Calu3 (cell line): Measurements from ENCODE around the gene AFAP1L2. TPM values are rescaled to one million over a fixed set of nuclear protein-coding genes. Genes with fewer than 3 reads are reported as not detected.

Source experiments
- BruUV-seq: library from RNA; stranded (reverse); fragments of 400-500 nt; replicated peaks from 2 replicates; lab custom pipeline; 2021; lab: Mats Ljungman, UMichigan
- CTCF ChIA-PET: fragments of 300-600 bp; sonication (Branson Sonifier 250); formaldehyde crosslinking; loops from one replicate; lab custom pipeline; 2022; ENCODE audit warnings: antibody characterized with exemption; lab: Charles Lee
- DNase-seq: peaks from one replicate; pipeline ENCODE4 v3.0.0; 2022
- H3K27ac Mint-ChIP-seq: one replicate; pipeline ENCODE4 v1.8.0; 2022; ENCODE audit warnings: mixed read lengths; ENCODE audit not compliant: unreplicated experiment
- H3K27me3 Mint-ChIP-seq: one replicate; pipeline ENCODE4 v1.8.0; 2022; ENCODE audit warnings: mixed read lengths; ENCODE audit not compliant: unreplicated experiment
- H3K36me3 Mint-ChIP-seq: one replicate; pipeline ENCODE4 v1.8.0; 2022; ENCODE audit warnings: mild to moderate bottlenecking, moderate library complexity, mixed read lengths; ENCODE audit not compliant: insufficient read depth, unreplicated experiment
- H3K4me1 Mint-ChIP-seq: one replicate; pipeline ENCODE4 v1.8.0; 2022; ENCODE audit warnings: mild to moderate bottlenecking, low read depth, mixed read lengths; ENCODE audit not compliant: unreplicated experiment
- H3K4me3 Mint-ChIP-seq: one replicate; pipeline ENCODE4 v1.8.0; 2022; ENCODE audit warnings: mild to moderate bottlenecking, low read depth, moderate library complexity, mixed read lengths; ENCODE audit not compliant: unreplicated experiment
- H3K9me3 Mint-ChIP-seq: one replicate; pipeline ENCODE4 v1.8.0; 2022; ENCODE audit warnings: low read depth, mixed read lengths; ENCODE audit not compliant: unreplicated experiment
- CTCF ChIP-seq: fragments of 200-600 bp; IDR thresholded peaks from one replicate; pipeline ENCODE4 v1.8.0; 2022; ENCODE audit warnings: antibody characterized with exemption; ENCODE audit not compliant: unreplicated experiment
- intact Hi-C: fragments of 100-400 bp; cut with micrococcal nuclease; formaldehyde crosslinking; loops from one replicate; pipeline ENCODE4 v1.10.0; 2022; ENCODE audit not compliant: unreplicated experiment
- total RNA-seq: library from RNA; stranded (reverse); gene quantifications from 2 replicates; pipeline ENCODE4 v1.2.3, GENCODE V29; 2022

The AFAP1L2 gene
- total RNA-seq, 1 experiment from 2014 or later: 0.76 TPM

- H3K36me3 Mint-ChIP-seq: no peaks in the 10 kb centered on the region
- CTCF ChIA-PET: no interaction called here
- intact Hi-C loops: no loop called here
- no TSS peak for BruUV-seq
- no peaks in the 10 kb centered on the region for H3K4me1 Mint-ChIP-seq
- no peaks in the 10 kb centered on the region for H3K9me3 Mint-ChIP-seq
- no peak overlapping the region for H3K27ac Mint-ChIP-seq
- H3K4me3 Mint-ChIP-seq: no peak overlapping the region
- DNase-seq: no peak
- H3K27me3 Mint-ChIP-seq: no peaks in the 10 kb centered on the region
- TF ChIP-seq CTCF: no peak
Measured at GRCh38 chr10:114262496-114262895, 141.8 kb downstream of the AFAP1L2 start.

GRCh38 chr10:114261076-114261475, 143.2 kb downstream of the AFAP1L2 start:
- H3K27ac Mint-ChIP-seq: no peak overlapping the region
- H3K4me1 Mint-ChIP-seq: no peaks in the 10 kb centered on the region
- BruUV-seq: no TSS peak
- no peak overlapping the region for H3K4me3 Mint-ChIP-seq
- no peaks in the 10 kb centered on the region for H3K27me3 Mint-ChIP-seq
- no peak for TF ChIP-seq CTCF
- intact Hi-C loops: no loop called here
- no peaks in the 10 kb centered on the region for H3K9me3 Mint-ChIP-seq
- no peaks in the 10 kb centered on the region for H3K36me3 Mint-ChIP-seq
- DNase-seq: no peak
- CTCF ChIA-PET: no interaction called here

- Mint-ChIP-seq H3K27ac (no peak overlapping the region), H3K4me1 (no peaks in the 10 kb centered on the region), H3K9me3 (no peaks in the 10 kb centered on the region), H3K4me3 (no peak overlapping the region), H3K36me3 (no peaks in the 10 kb centered on the region), H3K27me3 (no peaks in the 10 kb centered on the region)
- no peak for TF ChIP-seq CTCF
- no TSS peak for BruUV-seq
- no peak for DNase-seq
- intact Hi-C loops: no loop called here
- CTCF ChIA-PET: no interaction called here
Measured at GRCh38 chr10:114260366-114260765, 143.9 kb downstream of the AFAP1L2 start.

- H3K27ac Mint-ChIP-seq: no peak overlapping the region
- intact Hi-C loops: no loop called here
- H3K9me3 Mint-ChIP-seq: no peaks in the 10 kb centered on the region
- no peak overlapping the region for H3K4me3 Mint-ChIP-seq
- no peak for DNase-seq
- H3K36me3 Mint-ChIP-seq: no peaks in the 10 kb centered on the region
- CTCF ChIA-PET: no interaction called here
- no TSS peak for BruUV-seq
- no peaks in the 10 kb centered on the region for H3K4me1 Mint-ChIP-seq
- H3K27me3 Mint-ChIP-seq: no peaks in the 10 kb centered on the region
- no peak for TF ChIP-seq CTCF
Measured at GRCh38 chr10:114259824-114260223, 144.5 kb downstream of the AFAP1L2 start.
